Stimulated activated CD8-positive, alpha-beta memory T cell treated with anti-CD3 and anti-CD28 coated beads, Interleukin-12 subunit alpha, Interleukin-12 subunit beta, amount 100 ng/mL, for 1 hour (primary cell): Measurements from ENCODE around the gene L3MBTL4.

Source experiments
- DNase-seq: peaks from one replicate; pipeline ENCODE4 v3.0.0-alpha.2; 2020; ENCODE audit warnings: low read depth

Gene L3MBTL4

DNA sequence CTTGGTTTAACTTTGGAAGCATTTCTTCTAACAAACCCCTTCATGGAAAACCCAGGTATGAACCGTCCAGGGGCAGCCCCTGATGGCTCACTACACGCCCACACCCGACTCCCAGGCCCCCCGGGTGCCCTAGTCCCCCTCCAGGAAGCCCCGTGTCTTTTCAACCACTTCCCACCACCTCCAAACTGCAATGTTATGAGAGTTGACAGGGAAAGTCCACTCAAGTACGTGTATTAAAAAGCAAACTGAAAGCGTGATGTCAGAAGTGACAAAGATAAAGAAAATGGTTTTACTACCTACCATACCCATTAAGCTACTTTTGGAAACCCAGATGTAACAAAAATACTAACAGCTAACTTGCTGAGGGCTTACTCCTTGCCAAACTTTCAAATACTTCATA, 51.5 kb downstream of the L3MBTL4 start:
- DNase-seq: no peak

DNA sequence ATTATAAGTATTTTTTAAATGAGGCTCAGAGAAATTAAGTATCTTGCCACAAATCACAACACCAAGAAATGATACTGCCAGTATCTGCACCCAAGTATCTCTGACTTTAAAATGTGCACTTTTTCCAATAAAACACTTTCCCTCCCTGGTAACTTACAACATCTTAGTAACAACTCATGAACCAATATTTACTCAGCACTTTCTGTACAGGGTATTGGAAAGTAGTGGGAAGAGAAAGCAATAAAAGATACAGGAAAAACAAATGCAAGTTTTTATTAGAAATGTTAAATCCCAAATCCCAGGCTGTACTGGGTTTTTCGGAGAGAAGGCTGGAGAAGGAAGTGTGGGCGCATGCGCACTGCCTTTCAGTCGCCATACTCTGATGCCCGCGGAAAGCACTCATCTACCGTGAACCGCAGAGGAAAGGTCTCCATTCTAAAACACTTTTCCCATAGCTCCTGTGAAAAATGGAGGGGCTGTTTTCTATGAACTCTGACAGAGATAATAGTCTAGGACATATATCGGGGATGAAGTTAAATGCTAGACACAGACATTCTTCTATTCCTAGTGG, 52.1 kb downstream of the L3MBTL4 start:
- DNase-seq: no peak

DNA sequence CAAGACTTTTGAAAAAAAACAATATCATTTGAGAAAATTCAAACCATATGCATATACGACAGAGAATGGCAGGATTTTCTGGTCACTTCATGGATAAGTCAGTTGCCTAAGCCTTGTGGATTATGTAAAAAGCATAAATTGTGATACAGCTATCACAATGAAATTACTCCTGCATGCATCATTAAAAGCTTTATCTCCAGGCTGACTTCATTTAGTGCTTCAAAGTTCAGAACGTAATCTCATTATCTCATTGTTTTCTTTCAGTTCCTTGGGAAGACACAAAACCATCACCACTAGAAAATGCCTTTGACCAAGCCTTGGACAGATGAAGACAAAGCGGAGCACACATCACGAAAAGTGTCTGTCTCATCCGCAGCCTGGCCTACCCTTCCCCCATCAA, 57.0 kb downstream of the L3MBTL4 start:
- DNase-seq: no peak

DNA sequence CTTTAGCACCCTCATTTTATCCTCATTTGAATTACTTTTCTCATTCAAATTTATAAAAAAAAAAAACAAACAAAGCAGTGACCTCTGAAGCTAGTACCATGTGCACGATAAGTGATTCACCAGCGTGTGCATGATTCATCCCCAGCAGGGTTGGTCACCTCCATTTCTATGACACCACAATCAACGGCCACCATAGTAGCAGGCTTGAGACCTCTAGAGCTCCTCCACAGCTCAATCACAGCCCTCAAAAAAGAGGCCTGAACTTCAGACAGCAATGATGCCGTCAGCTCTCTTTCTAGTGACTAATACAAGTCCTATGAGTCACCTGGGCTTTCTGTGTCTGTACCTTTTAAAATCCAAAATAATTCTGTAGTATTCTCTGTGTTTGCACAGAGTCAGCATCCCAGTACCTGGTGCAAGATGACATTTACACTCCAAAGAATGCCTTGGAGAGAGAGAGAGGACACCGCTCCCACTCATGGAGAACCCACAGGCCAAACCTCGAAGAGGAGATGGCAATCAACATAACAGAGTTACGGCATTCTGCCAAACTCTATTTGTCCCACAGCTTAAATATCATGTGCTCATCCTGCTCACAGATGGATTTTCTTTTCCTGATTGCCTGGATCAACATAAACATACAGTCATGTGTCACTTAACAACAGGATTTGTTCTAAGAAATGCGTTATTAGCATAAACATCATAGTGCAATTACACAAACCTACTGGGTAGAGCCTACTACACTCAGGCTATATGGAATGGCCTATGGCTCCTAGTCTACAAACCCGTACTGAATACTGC, 58.7 kb downstream of the L3MBTL4 start:
- no peak for DNase-seq

DNA sequence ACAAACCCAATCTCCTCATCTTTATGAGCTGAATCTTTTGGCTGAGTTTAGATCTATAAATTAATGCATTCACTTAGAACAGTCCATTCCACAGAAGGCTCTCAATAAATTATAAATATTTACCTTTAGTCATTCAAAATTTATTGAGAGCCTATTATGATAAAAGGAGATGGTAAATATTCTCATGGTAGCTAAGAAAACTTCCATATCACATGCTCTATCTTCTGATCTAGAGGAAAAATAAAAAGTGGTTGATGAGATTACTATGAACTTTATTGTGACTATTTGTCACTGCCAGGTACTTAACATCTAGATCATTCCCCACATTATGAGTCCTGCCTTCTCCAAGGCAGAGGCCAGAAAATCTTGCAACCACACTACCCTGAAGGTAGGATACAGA, 62.4 kb downstream of the L3MBTL4 start:
- no peak for DNase-seq

DNA sequence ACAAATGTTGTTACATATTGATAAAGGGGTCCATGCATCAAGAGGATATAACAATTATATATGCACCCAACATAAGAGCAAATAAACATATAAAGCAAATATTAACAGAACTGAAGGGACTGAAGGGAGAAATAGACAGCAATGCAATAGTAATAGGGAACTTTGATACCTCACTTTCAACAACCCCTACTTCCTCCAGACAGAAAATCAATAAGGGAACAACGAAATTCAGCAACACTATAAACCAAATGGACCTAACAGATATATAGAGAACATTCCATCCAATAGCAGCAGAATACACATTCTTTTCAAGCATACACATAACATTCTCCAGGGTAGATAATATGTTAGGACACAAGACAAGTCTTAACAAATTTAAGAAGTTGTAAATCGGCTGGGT, 71.7 kb downstream of the L3MBTL4 start:
- no peak for DNase-seq

DNA sequence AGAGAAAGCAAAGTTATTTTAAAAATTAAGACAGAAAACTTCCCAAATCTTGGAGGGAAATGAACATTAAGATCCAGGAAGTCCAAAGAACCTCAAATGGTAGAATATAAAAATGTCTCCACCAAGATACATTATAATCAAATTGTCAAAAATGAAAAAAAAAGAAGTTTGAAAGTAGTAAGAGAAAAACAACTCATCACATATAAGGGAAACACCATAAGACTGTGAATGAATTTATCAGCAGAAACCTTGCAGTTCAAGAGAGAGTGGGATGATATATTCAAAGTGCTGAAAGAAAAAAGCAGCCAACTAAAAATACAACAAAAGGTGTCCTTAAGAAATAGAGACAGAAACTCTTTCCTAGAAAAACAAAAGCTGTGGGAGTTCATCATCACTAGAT, 73.0 kb downstream of the L3MBTL4 start:
- DNase-seq: no peak

DNA sequence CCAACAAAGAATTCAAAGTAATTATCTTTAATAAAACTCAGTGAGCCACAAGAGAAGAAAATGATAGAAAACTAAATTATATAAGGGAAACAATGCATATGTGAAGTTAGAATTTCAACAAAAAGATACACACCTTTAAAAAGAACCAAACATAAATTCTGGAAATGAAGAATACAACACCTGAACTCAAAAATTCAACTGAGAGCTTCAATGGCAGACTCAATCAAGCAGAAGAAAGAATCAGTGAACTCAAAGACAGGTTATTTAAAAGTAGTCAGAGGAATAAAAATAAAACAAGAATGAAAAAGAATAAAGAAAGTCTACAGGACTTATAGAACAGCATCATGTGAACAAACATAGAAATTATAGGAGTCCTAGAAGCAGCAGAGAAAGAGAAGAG, 73.4 kb downstream of the L3MBTL4 start:
- DNase-seq: no peak

DNA sequence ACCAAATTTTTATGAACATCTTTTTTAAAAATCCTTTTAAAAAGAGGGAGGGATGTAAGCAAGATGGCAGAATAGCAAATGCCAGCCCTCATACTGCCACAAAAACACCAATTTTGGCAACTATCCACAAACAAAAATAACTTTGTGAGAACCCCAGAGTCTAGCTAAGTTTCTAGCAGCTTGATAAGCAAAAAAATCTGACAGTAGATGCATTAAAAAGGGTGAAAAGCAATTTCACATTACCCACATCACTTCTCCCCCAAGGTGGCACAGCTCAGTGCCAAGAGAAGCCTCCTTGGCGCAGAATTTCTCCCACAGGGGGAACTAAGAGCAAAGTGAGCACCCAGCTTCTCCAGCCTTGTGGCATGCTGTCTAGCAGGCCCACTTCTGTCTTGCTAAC, 74.6 kb downstream of the L3MBTL4 start:
- DNase-seq: no peak

DNA sequence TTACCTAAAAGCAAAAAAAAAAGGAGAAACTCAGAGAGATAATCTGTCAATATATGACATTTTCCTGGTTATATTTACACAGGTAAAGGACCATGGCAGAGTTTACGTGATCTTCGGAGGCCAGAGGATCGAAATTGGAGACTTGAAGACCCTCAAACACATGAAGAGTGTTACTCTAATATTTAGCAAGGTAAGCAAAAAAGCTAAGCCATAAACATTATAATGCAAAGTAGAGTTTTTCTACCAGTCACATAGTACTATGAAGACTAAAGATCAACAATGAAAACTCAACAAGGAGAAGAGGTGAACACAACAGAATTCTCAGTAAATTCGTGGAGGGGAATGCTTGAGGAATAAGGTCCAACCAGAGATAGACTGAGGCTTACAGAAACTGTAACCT, 78.5 kb downstream of the L3MBTL4 start:
- no peak for DNase-seq

DNA sequence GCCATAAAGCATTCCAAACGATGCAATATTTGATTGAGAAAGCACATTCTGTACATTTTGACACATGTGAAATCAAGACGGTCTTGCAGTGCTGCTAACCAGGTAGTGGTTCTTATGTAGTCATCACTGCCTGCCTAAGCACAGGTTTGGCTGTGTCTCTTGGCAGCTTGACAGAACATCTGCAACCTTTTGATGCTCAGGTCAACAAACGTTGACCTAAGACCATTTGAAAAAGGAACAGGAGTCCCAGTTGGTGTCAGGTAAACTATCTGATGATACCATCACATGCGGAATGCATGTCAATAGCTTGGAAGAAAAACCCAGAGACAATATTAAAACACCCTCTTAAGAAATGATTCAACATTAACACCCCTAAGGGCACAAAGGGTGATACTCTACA, 80.7 kb downstream of the L3MBTL4 start:
- DNase-seq: no peak

DNA sequence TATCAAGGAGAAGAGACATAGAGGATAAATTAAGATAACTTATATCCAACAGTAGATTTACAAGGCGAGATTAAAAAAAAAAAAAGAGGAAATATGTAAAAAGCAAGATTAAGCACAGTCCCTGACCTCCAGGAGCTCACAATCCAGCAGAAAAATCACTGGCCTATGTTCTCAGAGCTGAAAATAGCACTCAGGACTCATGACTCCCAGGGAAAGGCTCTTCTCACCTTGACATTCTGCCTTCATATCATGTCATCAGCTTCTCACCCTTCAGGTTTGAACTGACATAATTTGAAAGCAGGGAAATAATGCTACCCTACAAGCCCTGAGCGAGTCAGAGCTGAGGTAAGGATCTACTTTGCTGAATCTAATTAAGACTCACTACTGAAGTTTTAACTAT, 82.8 kb downstream of the L3MBTL4 start:
- DNase-seq: no peak

DNA sequence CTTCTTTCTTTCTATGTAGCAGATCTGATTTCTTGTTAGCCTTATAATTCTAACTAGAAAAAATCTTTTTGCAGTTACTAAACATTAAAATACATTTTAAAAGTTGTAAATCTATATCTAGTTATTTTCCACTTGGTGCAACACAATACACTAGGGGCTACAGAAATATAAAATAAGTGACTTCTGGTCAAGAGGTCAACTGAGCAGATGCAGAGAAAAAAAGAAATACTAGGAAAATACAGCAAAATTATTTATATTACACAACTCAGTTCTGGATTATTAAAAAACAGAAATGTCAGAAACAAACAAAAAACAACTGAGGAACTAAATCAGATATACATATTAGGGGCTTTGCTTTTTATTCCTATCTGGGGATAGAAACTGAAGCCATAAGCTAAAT, 83.9 kb downstream of the L3MBTL4 start:
- no peak for DNase-seq

DNA sequence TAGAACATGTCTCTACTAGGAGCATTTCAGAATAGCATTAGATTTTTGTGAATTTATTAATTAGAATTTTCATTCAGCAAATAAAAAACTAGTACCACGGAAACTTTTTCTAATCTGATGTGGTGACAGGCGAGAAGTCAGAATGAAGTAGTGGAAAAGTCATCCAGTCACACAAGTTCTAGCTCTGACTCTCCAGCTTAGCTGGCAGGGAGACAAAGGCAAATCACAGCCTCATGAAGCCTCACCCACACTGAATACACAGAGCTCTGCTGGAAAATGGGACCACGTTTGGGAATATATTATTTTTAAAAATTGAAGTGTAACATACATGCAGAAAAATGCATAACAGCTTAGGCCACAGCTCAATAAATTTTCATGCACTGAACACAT, 86.1 kb downstream of the L3MBTL4 start:
- DNase-seq: no peak

DNA sequence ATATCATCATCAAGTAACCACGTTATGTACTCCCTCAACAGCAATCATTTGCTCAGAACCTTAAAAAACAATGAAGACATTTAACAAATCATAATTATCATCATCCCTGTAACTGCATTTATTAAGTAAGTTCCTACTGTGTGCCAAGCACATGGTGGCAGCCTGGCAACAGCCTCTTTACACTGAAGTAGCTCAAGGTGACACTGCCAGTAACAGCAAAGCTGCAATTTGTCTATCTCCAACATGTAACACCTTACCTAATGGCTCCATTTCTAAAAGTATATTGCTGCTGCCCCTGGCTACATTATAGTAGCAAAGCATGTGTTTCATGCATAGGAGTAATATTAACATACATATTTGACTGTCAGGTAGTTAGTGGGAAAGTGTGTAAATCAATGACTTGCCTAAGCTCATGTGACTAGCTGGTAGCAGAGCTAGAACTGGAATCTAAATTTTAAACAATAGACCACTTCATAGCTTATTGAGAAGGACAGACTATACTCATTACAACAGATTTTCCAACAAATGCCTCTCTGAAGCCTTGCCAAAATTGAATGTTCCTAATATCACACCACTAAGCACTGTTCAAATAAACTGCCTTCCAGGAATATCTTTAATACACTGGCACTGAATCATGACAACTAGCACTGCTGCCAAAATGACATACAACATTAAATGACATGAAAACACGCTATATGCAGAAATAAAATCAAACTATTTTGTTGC, 86.7 kb downstream of the L3MBTL4 start:
- DNase-seq: no peak

DNA sequence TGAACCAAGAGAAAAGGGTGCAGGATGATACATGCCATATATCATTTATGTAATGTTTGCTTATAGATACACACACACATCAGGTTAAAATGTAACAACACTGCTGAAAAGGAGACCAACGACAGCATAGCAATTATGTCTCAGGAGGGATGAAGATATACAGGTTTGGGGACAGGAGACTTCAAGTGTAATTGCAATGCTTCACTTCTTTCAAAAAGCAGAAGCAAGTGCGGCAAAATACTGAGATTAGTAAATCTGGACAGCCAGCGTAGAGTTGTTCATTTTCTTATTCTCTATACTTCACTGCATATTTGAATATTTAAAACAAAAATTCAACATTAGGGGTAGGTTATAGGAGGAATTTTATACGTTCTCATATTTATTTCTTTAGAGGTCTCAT, 87.2 kb downstream of the L3MBTL4 start:
- no peak for DNase-seq

DNA sequence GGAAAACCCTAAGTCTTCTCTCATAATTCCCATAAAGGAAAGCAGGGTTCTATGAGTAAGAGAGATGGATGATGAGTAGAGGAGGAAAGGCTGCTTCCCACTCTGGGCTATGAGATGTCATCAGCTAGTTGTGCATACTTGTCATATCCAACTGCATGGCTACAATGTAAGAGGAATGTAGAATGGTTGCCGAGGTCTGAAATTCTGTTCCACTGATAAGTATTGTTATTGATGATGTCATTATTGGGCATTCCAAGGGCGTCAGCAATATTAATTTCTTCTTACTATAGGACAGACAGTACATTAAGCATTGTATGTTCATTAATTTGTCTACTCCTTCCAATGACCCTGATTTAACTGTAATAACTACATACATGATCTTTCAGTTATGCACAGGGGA, 88.1 kb downstream of the L3MBTL4 start:
- no peak for DNase-seq

DNA sequence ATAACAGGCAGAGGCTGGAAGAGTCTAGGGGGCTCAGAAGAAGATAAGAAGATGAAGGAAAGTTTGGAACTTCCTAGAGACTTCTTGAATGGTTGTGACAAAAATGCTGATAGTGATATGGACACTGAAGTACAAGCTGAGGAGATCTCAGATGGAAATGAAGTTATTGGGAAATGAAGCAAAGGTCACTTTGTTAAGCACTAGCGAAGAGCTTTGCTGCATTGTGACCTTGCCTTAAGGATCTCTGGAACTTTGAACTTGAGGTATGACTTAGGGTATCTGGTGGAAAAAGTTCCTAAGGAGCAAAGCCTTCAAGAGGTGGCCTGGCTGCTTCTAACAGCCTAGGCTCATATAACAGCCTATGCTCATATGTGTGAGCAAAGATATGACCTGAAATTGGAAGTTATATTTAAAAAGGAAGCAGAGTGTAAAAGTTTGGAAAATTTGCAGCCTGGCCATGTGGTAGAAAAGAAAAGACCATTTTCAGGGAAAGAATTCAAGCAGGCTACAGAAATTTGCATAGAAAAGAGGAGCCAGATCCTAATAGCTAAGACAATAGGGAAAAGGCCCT, 91.3 kb downstream of the L3MBTL4 start:
- no peak for DNase-seq

DNA sequence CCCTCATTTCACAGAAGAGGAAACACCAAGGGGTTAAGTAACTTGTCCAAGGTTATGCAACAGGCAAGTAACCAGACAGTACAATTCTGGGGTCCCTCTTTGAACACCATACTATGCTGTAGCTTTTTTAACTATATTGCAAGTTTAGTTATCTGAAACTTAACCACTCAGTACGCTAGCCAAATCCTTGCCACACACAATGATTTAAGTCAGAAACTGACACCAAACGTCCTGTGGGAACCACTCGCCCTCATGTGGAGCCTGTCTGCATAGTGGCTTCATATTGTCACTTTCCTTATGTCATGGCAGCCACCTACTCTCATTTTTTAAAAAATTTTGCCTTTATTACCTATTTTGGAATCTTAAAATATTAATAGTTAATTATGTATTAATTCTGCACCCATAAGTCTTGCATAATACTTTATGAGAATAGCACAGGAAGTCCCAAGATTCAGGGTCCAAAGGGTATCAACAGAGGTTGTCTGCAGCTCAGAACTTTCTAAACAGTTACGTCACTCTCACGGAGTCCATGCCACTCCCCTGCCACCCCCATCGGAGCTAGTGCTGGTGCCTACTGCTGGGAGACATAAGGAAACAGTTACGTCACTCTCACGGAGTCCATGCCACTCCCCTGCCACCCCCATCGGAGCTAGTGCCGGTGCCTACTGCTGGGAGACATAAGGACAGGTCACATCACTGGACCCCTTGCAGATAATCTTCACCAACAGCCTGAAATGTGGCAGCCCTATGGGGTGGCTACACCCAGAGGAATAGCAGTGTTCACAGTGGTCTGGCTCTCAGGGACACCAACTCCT, 99.0 kb downstream of the L3MBTL4 start:
- DNase-seq: no peak

DNA sequence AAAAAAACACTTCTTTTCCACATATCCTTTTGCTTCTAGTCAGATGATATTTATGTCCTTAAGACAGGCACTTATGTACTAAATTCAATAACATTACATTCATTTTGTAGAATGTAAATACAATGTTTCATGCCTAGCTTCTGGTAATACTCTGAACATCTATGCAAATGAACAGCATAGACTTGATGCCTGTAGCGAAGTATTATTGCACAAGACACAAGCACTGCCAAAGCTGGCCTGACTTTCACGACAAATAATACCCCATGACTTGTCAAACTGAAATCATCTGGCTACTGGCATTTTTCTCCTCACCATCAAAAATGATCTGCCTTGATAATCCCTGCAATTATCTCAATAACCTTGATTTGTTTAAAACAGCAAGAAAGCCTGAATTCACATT, 101.3 kb downstream of the L3MBTL4 start:
- DNase-seq: no peak

DNA sequence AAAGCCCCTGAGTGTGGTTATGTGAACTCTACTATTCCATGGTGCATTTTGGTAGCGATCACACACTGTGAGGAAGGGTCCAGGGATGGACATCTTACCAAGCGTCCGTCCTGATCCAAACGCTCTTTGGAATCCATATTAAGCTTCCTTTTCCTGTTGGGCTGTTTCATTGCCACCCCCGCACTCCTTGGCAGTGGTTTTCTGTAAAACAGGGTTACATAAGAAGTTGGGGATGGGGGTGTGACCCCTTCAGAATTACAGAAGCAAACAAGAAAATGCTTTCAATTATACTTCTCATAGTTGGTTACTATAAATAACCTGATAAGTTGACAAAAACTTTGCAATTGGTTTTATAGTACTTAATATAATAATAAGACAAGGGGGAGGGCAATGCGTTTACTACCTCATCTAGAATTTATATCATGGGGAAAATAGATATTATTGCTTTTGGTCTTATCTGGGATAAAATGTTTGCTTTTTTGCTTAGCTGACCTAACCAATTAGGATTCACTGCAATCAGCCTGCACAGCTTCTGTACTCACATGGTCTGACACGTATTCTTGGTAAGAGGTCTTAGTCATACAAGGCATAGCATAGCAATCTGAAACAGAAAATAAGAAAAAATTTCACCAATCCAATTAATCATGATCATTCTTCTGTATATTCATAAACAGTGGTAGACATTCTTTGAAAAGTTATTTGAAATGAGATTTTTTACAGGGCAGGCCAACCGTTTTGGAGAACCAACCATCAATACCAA, 103.1 kb downstream of the L3MBTL4 start:
- no peak for DNase-seq

DNA sequence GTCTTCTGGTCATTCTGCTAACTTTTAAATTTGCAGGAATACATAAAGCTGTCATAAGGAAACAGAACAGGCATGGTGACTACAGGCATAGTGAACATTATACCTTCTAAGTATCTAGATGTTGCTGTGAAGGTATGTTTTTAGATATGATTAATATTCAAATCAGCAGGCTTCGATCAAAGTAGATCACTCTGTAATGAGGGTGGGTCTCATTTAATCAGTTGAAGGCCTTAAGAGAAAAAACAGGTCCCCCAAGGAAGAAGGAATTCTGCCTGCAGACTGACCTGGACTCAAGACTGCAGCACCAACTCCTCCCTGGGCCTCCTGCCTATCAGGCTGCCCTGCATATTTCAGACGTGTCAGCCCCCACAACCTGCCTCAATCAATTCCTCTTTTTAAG, 104.0 kb downstream of the L3MBTL4 start:
- no peak for DNase-seq
